GM21619 (cell line): Measurements from ENCODE around the gene MAN1A1.
"Not testable (repeated sequence)": the region's sequence is repeated elsewhere in the genome, so short reads cannot be mapped to it uniquely, and the experiment has no call there.

ENCODE experiments used
- ATAC-seq: cut with Tn5 transposase; IDR thresholded peaks from one replicate; pipeline ENCODE4 v1.9.1; 2021; ENCODE audit not compliant: unreplicated experiment

MAN1A1 gene

DNA sequence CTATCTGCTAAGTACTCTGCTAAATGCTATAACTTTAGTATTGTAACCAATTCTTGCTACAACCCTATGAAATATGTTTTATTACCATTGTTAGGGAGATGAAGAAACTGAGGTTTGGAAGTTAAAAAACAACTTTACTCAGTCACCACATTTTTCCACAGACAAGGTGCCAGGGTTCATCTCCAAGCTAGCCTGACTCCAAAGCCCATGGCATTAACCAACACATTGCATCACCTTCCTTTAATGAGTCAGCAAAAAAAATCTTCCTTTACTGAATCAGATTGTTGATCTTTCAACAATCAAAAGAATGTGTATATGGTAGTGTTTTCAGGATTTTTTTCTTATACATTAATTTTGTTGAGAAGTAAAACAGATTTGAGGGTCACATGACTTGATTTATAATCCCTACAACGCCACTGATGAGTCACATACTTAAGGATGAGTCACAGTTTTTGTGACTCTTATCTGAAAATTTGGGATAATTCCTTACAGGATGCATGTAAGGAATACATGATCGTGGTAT, 41.5 kb downstream of the MAN1A1 start:
- ATAC-seq: no peak

DNA sequence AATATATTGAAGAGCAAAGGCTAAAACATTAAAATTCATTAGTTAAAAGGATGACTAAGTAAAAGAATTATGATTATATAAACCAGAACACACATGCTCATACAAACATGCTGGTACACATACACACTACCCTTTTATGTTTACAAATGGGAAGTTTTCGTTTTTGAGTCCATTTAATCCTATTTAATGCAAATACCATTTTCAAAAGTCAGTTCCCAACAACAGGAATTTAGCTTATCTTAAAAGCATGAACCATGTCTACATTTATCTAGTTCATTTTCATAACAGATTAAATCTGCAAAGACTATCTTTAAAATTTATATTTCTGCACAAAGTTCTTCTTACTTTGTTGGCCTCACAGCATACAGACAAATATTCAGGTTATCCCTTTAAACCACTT, 42.5 kb downstream of the MAN1A1 start:
- ATAC-seq: no peak

GRCh38 chr6:119306396-119306968, 43.1 kb downstream of the MAN1A1 start:
- no peak for ATAC-seq

- ATAC-seq: no peak
Observed at GRCh38 chr6:119303164-119303887, 46.2 kb downstream of the MAN1A1 start.

DNA sequence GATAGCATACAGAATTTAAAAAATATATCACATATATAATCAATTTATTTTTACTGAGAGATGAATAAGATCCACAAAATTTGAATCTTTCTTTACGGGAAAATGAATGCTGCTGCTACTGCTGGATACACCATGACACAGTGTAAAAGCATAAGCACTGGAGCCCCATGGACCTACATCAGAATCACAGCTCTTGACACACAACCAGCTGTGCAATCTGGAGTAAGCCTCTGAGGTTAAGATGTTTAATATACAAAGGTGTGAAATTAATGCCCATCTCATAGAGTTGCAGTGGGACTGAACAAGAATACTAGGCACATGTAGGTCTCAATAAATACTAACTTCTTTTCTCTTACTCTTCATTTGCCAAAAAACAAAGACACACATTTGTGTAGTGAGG, 48.1 kb downstream of the MAN1A1 start:
- ATAC-seq: no peak

DNA sequence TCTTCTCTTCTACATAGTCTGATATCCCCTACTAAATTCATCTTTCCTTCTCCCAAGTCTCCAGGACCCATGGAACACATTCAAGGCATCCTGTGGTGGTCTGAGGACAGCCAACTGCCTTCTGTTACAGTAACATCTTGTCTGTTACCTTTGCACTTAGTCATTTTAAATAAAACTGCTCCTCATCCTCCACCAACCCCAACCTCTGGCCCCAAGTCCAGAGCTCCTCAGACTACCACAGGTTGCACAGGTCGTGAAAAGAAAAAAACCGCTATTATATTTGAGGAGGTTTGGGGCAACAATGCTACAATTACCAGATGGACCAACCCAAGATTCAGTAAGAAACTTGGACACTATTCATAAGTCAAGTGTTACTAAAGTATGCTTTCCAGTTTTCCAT, 49.9 kb downstream of the MAN1A1 start:
- ATAC-seq: no peak

- no peak for ATAC-seq
Observed at GRCh38 chr6:119297049-119297448, 52.5 kb downstream of the MAN1A1 start.

DNA sequence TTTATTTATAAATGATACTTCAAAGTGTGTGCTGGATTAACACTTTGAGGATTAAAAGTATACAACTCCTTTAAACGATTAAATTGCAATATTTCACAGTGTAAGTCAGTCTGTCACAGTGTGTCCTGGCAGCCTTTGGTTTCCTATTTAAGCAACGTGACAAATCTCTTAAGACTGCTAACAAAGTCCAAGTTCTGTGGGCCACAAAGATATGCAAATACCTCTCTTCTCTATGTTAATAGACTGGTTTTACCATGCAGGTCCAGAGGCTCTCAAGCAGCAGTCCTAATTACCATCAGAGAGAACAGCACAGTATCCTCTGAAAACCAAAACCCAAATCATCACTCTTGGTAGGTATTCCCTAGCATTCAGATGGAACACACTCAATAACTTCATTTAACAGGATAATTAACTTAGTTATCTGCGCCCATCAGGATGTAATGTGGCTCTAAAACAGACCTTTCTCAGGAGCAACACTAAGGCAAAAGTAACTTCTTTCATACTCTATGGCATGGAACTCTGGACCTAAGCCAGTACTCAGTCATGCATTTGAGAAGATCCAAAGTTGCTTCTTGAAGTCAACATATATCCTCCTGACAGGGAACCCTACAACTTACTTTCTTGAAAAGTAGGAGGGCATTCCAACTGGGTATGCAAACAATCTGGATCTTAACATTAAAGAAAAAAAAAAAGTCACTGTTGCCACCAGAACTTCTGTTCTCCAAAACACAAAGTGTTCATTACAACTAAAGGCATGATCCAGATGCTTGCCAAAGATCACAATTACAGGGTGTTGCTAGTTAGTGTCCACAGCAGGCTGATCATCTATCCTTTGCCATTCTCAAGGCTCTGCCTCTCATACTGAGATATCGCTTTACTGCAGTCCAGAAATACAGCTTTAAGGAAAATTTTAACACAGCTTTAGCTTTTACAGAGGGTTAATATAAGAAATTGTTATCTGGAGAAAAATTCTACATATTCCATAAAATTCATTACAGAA, 53.2 kb downstream of the MAN1A1 start:
- ATAC-seq: no peak

DNA sequence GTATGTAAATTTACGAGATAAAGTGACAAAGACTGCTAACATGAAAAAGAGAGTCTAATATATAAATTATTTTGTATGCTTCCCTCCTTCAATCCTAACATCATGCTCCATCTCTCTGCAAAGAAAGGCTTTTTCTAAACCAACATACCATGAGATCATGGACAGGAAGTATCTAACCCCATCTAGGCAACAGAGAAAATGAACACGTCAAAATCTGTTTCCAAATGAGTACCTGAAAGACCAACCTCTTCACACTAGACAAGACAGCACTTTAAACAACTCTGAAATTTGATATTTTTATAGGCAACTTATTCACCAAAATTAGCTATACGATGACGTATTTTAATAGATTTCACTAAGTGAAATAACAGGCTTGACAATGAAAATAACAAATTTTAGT, 54.6 kb downstream of the MAN1A1 start:
- peak; percentile 79 for ATAC-seq

DNA sequence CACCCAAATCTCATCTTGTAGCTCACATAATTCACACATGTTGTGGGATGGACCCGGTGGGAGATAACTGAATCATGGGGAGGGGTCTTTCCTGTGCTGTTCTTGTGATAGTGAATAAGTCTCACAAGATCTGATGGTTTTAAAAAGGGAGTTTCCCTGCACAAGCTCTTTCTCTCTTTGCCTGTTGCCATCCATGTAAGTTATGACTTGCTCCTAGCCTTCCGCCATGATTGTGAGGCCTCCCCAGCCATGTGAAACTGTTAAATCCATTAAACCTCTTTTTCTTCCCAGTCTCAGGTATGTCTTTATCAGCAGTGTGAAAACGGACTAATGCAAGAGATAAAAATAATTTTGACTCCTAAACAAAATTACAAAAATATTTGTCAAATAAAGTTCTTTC, 58.5 kb downstream of the MAN1A1 start:
- ATAC-seq: not testable (repeated sequence)

DNA sequence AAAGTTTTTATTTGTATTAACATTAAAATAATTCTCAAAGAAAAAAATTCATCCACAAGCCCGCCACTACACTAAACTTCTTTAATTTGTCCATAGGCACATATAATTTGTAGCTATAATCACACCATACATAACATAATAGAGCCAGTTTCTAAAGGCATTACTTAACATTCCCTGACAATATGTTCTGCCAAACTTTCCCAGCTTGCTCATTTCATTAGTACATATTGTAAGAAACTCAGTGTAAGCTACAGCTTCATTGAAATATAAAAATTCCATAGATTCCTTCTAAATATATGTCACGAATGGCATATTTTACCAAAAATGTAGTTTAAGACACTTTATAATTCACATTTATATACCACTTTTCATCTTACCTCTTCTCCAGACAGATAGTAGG, 59.3 kb downstream of the MAN1A1 start:
- no peak for ATAC-seq

- no peak for ATAC-seq
Observed at GRCh38 chr6:119289651-119290050, 59.9 kb downstream of the MAN1A1 start.

GRCh38 chr6:119285908-119286625, 63.5 kb downstream of the MAN1A1 start:
- ATAC-seq: no peak

- no peak for ATAC-seq
Observed at GRCh38 chr6:119284861-119285521, 64.6 kb downstream of the MAN1A1 start.

DNA sequence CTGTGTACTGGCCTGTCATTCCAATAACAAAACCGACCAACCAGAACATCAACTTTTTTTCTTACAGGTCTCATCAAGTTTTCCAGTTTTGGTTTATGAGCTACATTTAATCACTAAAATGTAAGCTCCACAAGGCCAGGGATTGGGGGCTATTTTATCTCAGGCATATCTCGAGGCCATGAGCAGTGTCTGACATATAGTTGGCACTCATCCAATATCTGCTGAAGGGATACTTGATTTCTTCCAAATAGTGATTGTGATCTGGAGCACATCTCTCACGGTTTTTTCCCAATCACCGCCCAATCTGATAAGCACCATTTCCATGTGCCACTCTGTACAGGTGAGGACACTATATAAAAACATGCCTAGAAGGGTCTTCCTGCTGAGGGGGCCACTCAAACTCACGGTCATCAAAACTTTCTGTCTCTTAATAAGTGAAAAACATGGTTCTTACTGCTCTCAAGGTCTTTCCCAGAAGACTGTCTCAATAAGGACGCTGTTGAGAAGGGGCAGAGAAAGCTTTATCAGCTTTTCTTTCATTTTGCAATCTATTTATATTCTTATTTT, 65.5 kb downstream of the MAN1A1 start:
- no peak for ATAC-seq

DNA sequence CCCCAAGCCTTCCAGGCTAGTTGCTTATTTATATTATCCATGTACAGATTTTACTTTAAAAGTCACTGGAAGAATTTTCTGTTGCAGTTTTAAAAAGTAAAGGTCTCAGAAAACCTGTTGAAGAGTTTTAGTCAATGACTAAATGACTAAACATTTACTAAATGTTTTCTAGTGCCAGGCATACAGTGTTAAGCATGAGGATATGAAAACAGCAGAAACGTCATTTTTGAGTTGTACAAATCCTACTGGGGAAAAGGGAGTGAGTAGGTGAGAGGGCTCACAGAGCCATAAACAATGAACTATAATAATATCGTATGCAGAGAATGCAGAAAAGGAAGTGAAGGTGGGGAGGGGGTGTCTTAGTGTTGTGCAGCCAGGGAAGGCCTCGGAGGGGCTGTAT, 66.3 kb downstream of the MAN1A1 start:
- ATAC-seq: no peak

DNA sequence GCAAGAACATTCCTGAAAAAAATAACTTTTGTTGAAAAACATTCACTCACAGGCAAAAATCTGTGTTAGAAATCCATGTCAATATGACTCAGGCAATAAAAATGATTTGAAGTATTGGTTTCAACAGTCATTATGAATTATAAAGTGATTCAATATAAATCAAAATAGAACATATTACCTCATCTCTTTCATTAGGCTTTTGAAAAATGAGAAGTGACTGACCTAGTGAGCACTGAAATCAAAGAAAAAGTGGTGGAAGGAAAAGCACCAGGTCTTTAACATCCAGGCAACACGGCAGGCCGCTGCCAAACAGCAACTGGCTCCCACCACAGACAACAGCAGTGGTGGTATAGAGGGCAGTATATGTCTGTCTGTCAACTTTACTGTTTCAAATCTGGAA, 68.9 kb downstream of the MAN1A1 start:
- ATAC-seq: no peak

GRCh38 chr6:119280080-119280479, 69.5 kb downstream of the MAN1A1 start:
- ATAC-seq: no peak

DNA sequence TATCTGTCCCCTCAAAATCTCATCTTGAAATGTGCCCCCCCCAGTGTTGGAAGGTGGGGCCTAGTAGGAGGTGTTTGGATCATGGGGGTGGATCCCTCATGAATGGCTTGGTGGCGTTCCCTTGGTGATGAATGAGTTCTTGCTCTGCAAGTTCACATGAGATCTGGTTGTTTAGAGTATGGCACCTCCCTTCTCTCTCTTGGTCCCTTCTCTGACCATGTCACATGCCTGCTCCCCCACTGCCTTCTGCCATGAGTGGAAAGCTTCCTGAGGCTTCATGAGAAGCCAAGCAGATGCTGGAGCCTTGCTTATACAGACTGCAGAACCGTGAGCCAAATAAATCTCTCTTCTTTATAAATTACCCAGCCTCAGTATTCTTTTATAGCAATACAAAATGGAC, 70.9 kb downstream of the MAN1A1 start:
- ATAC-seq: no peak

GRCh38 chr6:119277052-119277451, 72.5 kb downstream of the MAN1A1 start:
- no peak for ATAC-seq
